Measurements from ENCODE around the gene VPS45.
"Not testable (repeated sequence)": the region's sequence is repeated elsewhere in the genome, so short reads cannot be mapped to it uniquely, and the experiment has no call there.

Gene VPS45

DNA sequence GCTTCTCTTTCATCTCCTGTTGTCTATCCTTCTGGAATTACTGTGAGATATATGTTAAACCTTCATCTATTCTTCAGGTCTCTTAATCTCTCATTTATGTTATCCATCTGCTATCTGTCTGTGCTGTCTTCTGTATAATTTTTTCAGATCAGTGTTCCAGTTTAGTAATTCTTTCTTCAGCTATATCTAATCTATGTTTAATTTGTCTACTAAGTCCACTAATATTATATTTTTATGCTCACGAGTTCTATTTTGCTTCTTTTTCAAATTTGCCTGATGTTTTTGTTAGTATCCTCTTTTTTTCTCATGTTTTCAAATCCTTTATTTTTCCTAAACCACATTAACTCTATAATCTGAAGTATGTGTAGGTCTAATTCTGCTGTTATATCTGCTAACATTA lies 47.5 kb downstream of the VPS45 start:
- DNase-seq (ENCODE audit: low read depth in 1 of 2, low spot score in 1 of 2) = no peak
- TF ChIP-seq JUND (IDR thresholded peaks at IDR 0.05; ENCODE audit: low read depth) = no peak
- in situ Hi-C loops (cut with HindIII; ENCODE audit: low pct_unique_long_range_greater_than_20kb, low sequenced_read_pairs) = no loop called here

DNA sequence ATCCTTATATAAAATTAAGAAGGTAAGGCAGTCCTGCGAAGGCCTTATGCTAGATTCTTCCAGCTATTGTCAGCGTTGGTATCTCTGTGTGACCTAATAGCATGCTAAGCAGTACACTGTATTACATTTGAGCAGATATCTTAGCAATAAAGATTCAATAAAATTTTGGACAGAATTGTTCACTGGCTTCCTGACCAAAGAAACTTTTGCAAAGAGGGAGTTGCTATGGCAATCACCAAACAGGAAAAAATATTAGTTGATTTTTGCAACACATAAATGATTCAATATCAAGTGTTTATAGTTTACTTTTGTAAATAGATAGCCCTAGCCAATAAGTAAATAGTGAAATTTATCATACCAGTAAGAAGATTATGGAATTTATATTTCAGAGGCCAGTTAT lies 51.1 kb downstream of the VPS45 start:
- in situ Hi-C loops (cut with HindIII; ENCODE audit: low pct_unique_long_range_greater_than_20kb, low sequenced_read_pairs) = no loop called here
- TF ChIP-seq JUND (IDR thresholded peaks at IDR 0.05; ENCODE audit: low read depth) = no peak
- DNase-seq (ENCODE audit: low read depth in 1 of 2, low spot score in 1 of 2) = no peak

DNA sequence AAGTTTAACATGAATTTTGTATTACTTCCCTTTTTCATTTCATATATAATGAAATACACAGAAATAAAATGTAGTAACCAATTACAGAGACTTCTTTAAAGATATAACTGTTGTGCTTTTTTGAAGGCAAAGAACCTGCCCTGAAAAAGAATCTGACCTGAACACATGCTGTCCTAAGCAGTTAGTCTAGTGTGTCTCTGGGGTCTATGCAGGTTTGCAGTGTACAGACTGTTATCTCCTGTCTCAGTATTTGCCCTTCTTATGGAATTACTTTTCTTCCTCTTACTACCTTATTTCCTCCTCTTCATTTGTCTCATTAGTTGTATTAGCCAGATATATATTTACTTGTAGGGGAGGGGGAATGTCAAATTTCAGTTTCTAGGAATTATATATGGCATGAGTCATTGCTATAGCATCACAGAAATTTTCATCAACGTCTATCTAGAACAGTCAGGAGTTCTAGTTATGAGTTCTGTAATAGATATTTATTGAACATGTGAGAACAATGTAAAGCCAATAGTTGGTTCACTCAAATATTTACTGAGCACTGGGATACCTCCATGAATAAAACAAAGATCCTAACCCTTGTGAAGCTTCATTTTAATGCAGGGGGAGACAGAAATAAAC lies 53.8 kb downstream of the VPS45 start:
- no peak for TF ChIP-seq JUND (IDR thresholded peaks at IDR 0.05; ENCODE audit: low read depth)
- in situ Hi-C loops (cut with HindIII; ENCODE audit: low pct_unique_long_range_greater_than_20kb, low sequenced_read_pairs) = no loop called here
- DNase-seq (ENCODE audit: low read depth in 1 of 2, low spot score in 1 of 2) = no peak

DNA sequence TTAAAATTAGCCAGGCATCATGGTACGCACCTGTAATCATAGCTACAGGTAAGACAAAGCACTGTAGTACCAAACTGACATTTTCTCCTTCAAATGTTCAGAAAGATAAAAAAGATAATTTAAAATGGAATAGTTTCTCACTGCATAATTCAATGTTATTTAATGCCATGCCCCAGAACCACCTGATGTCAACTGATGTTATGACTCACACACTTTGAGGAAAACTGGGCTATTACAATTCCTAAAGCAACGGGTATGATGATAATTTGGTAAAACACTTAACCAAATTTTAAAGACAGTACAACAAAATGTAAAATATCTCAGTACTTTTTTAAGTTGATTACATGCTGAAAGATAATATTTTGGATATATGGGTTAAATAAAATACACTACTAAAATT lies 59.2 kb downstream of the VPS45 start:
- in situ Hi-C loops (cut with HindIII; ENCODE audit: low pct_unique_long_range_greater_than_20kb, low sequenced_read_pairs) = no loop called here
- no peak for TF ChIP-seq JUND (IDR thresholded peaks at IDR 0.05; ENCODE audit: low read depth)
- no peak for DNase-seq (ENCODE audit: low read depth in 1 of 2, low spot score in 1 of 2)

DNA sequence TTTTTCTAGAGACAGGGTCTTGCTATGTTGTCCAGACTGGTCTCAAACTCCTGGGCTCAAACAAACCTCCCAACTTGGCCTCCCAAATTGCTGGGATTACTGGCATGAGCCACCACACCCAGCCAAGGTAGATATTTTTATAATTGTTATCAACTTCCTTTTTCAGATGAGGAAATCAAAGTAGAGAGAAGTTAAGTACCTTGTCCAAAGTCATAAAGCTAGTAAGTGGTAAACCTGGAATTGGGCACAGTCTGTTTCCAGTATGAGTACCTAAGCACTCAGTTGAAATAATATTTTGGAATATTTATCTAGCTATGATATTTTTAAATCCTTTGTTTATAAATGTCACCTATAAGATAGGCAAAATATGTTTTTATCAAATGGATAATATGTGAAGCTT lies 59.9 kb downstream of the VPS45 start:
- in situ Hi-C loops (cut with HindIII; ENCODE audit: low pct_unique_long_range_greater_than_20kb, low sequenced_read_pairs) = no loop called here
- DNase-seq (ENCODE audit: low read depth in 1 of 2, low spot score in 1 of 2) = no peak
- no peak for TF ChIP-seq JUND (IDR thresholded peaks at IDR 0.05; ENCODE audit: low read depth)

DNA sequence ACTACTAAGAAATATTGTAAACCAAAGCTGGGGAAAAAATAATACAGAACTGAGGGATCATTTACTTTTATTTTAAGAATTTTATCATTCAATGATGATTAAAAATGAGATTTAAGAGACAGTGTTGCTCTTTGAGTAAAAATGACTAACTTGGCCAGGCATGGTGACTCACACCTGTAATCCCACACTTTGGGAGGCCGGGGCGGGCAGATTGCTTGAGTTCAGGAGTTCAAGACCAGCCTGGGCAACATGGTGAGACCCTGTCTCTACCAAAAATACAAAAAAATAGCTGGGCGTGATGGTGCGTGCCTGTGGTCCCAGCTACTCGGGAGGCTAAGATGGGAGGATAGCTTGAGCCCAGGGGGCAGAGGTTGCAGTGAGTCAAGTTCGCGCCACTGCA lies 60.3 kb downstream of the VPS45 start:
- in situ Hi-C loops (cut with HindIII; ENCODE audit: low pct_unique_long_range_greater_than_20kb, low sequenced_read_pairs) = no loop called here
- no peak for DNase-seq (ENCODE audit: low read depth in 1 of 2, low spot score in 1 of 2)
- no peak for TF ChIP-seq JUND (IDR thresholded peaks at IDR 0.05; ENCODE audit: low read depth)

DNA sequence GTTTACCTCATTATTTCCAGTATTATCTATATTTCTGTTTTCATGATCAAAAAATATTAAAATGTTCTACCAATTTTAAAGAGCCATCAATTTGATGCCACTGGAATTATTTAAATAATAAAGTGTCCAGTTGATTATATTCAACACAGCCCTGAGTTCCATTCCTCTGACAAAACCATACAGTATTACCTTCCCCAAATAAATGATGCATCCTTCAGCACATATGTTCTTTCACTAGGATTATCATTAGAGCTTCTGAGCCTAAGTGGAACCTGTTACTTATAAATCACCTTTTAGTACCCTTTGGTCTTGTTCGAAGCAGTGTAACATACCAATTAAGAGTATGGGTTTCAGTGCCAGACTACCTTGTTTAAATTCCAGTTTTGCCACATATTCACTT lies 64.8 kb downstream of the VPS45 start:
- DNase-seq (ENCODE audit: low read depth in 1 of 2, low spot score in 1 of 2) = no peak
- in situ Hi-C loops (cut with HindIII; ENCODE audit: low pct_unique_long_range_greater_than_20kb, low sequenced_read_pairs) = no loop called here
- no peak for TF ChIP-seq JUND (IDR thresholded peaks at IDR 0.05; ENCODE audit: low read depth)

DNA sequence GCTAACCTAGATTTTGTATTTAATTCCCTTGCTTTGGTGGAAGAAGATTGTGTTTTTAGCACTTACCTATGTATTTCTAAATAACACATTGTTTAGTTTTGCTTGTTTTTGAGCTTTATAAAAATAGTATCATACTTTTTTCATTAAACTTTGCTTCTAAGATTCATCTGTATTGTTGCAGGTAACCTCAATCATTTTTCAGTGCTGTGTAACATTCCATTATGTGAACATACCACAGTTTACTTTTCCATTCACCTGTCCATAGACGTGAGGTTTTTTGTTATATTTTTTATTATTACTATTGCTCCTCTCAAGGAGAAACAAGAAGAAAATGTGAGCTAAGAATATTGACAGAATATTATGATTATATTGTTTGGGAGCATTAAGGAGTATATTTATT lies 67.0 kb downstream of the VPS45 start:
- no peak for TF ChIP-seq JUND (IDR thresholded peaks at IDR 0.05; ENCODE audit: low read depth)
- no peak for DNase-seq (ENCODE audit: low read depth in 1 of 2, low spot score in 1 of 2)
- in situ Hi-C loops (cut with HindIII; ENCODE audit: low pct_unique_long_range_greater_than_20kb, low sequenced_read_pairs) = no loop called here

DNA sequence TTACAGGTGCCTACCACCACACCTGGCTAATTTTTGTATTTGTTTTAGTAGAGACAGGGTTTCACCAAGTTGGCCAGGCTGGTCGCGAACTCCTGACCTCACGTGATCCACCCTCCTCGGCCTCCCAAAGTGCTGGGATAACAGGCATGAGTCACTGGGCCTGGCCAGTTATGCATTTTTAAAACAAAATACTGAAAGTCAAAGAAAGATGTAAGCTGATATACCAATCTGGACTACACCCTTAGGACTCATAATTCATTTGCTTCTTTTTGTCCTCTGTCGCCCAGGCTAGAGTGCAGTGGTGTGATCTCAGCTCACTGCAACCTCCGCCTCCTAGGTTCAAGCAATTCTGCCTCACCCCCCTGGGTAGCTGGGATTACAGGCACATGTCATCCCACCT lies 67.8 kb downstream of the VPS45 start:
- DNase-seq (ENCODE audit: low read depth in 1 of 2, low spot score in 1 of 2); in situ Hi-C loops (cut with HindIII; ENCODE audit: low pct_unique_long_range_greater_than_20kb, low sequenced_read_pairs): not testable (repeated sequence)

DNA sequence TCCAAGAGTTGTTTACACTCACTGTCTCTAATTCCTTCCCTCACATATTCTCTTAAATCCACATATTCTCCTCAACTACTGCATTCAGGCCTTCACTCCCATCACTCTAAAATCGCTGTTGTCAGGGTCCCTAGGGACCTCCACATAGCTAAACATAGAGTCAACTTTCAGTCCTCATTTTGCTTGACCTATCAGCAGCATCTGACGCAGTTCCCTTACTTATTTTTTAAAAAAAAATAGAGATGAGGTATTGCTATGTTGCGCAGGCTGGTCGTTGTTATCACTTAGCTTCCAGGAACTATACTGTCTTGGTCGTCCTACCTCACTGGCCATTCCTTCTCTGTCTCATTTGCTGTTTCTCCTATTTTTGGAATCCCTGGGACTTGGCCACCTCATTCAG lies 70.5 kb downstream of the VPS45 start:
- in situ Hi-C loops (cut with HindIII; ENCODE audit: low pct_unique_long_range_greater_than_20kb, low sequenced_read_pairs) = no loop called here
- TF ChIP-seq JUND (IDR thresholded peaks at IDR 0.05; ENCODE audit: low read depth) = no peak

DNA sequence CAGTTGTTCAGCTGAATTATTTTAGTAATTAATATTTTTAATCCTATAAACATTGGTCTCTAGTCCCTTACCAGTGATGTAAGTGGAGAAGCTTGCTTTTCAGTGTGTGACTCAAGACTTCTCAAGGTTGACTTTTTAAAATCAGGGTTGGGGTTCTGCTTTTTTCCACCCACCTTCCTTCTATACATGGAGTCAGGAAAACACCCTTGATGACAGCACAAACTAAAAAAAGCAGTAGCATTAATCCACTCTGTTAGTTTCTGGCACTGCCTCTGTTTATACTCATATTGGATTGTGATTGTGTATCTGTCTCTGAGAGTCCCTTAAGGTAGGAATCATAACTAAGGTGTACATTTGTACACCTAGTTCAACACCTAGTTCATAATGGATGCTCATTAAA lies 73.9 kb downstream of the VPS45 start:
- in situ Hi-C loops (cut with HindIII; ENCODE audit: low pct_unique_long_range_greater_than_20kb, low sequenced_read_pairs) = no loop called here

More for the DNA sequence above, 70.5 kb downstream of the VPS45 start:
- no peak for DNase-seq (ENCODE audit: low read depth in 1 of 2, low spot score in 1 of 2)

DNA sequence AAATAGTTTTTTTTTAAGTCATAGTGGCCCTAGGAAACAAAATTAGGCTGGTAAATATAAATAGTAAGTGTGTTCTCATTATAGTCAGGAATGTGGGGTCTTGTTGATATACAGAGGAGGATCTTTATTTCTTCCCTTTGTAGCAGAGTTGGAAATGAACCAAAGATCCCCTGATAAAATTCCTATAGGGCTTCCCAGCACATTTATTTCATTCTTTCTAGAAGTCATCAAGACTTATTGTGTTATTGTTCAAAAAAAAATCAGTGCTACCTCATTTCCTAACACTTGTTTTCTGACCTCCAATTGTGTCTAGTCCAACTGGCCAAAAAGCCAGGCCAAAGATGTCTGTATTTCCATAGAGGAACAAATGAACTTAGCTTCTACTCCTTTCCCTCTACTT lies 74.5 kb downstream of the VPS45 start:
- no peak for TF ChIP-seq JUND (IDR thresholded peaks at IDR 0.05; ENCODE audit: low read depth)
- DNase-seq (ENCODE audit: low read depth in 1 of 2, low spot score in 1 of 2) = peak in 1 of 2 experiments; percentile 23
- in situ Hi-C loops (cut with HindIII; ENCODE audit: low pct_unique_long_range_greater_than_20kb, low sequenced_read_pairs) = no loop called here

More for the DNA sequence above, 73.9 kb downstream of the VPS45 start:
- DNase-seq (ENCODE audit: low read depth in 1 of 2, low spot score in 1 of 2) = no peak
- TF ChIP-seq JUND (IDR thresholded peaks at IDR 0.05; ENCODE audit: low read depth) = no peak

DNA sequence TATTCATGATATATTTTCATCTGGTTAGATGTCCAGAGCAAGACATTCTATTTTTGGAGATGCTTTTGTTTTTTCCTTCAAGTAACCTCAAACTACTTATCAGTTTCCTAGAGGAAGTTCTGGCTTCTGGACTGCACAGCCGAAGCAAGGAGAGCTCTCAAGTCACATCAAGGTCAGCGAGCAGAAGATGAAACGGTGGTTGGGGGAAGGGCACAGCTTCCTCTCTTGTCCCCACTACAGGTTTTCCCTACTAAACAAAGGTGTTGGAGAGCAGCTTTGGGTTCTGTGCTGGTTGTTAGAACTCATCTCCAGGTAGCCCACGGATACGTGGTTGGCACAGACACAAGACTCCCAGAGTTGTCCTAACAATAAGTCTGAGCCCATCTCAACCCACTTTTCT lies 77.0 kb downstream of the VPS45 start:
- in situ Hi-C loops (cut with HindIII; ENCODE audit: low pct_unique_long_range_greater_than_20kb, low sequenced_read_pairs) = no loop called here
- no peak for TF ChIP-seq JUND (IDR thresholded peaks at IDR 0.05; ENCODE audit: low read depth)
- no peak for DNase-seq (ENCODE audit: low read depth in 1 of 2, low spot score in 1 of 2)

DNA sequence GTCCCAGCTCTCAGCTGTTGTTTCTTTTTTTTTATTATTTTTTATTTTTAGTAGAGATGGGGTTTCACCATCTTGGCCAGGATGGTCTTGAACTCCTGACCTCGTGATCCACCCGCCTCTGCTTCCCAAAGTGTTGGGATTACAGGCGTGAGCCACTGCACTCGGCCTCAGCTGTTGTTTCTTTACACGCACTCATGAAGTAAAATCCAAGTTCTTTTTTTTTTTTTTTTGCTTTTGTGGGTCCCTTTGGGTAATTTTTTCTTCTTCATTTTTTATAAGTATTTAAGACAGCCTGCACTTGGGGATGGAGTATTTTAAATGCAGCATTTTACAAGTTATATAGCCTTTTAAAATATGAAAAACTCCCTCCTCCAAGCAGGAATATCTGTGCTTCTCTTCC lies 78.4 kb downstream of the VPS45 start:
- DNase-seq (ENCODE audit: low read depth in 1 of 2, low spot score in 1 of 2); in situ Hi-C loops (cut with HindIII; ENCODE audit: low pct_unique_long_range_greater_than_20kb, low sequenced_read_pairs): not testable (repeated sequence)

Data from T47D (cell line).